GM19238 (cell line): ENCODE data around the gene LTBP2.
A peak's percentile ranks its signal among the peaks of the same experiment; 100 is the strongest.

Experiments used
- DNase-seq: peaks from one replicate; pipeline ENCODE4 v3.0.0; 2011; ENCODE audit warnings: low spot score; ENCODE audit not compliant: insufficient read length

The LTBP2 gene

DNA sequence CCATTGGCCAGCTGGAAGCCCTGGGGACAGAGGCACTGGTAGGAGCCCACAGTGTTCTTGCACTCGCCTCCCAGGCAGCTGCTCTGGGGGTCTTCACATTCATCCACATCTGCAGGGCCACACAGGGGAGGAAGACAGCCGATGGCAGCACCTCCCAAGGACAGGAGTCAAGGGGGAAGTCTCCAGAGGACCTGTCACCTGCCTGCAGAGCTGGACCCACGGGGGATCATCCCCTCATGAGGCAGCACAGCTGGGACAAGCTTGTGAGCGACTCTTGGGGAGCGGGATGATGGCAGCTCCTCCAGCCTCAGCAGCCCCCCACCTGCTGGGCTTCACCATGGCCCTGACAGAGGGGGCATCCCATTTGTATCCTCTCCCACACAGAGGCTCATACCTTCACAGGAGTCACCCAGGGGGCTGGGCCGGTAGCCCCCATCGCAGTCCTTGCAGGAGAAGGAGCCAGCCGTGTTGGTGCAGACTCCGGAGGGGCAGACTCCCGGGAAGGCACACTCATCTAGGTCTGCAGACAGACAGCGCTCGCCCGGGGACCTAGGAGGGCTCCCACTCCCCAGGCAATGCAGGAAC lies 103.1 kb downstream of the LTBP2 start:
- DNase-seq = no peak

DNA sequence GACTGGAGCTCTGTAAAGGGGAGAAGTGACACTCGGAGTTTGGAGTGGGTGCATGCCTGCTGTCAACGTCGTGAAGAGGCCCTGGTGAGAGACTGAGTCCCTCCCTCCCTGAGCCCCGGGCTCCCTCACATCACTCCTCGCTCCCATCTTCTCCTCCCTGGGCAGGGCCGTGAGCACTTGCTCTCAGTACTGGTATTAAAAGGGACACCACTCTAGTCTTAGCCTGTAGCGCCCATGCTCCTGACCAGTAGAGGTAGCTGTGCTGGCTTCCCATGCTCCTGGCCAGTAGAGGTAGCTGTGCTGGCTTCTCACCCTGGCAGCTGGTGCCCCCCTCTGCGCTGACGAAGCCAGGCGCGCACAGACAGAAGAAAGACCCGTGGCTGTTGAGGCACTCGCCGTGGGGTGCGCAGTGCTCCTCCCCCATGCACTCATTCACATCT lies 103.7 kb downstream of the LTBP2 start:
- no peak for DNase-seq

DNA sequence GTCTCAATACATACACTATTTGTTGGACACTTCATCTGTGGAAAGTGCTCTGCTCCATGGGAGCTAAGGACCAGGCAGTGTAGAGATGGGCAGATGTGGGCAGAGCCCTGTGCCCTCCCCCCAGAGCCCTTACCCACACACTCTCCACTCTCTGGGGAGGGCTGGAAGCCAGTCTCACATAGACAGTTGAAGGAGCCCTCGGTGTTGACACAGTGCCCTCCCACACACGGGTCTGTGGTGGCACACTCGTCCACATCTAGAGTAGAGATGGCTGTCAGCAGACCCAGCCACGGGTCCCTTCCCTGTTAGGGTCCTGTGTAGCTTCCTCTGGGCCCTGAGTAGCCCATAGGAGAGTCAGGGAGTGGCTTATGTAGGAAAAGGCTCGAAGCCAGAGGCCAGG lies 104.2 kb downstream of the LTBP2 start:
- no peak for DNase-seq

DNA sequence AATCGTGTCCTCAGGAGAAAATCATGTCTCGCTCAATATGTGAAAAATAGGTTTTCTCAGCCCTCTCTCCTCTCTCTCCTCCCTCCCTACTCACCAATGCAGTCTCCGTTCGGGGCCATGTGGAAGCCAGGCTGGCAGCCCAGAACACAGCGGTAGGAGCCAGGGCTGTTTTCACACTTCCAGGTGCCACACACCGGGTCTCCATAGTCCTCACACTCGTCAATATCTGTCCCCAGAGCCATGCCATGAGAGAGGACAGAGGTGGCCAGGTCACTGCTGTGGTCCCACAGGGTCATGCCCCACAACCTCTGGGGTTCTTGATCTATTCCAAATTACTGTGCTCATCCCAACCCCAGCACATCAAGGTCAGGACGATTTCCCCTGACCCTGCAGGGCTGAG lies 105.0 kb downstream of the LTBP2 start:
- no peak for DNase-seq

DNA sequence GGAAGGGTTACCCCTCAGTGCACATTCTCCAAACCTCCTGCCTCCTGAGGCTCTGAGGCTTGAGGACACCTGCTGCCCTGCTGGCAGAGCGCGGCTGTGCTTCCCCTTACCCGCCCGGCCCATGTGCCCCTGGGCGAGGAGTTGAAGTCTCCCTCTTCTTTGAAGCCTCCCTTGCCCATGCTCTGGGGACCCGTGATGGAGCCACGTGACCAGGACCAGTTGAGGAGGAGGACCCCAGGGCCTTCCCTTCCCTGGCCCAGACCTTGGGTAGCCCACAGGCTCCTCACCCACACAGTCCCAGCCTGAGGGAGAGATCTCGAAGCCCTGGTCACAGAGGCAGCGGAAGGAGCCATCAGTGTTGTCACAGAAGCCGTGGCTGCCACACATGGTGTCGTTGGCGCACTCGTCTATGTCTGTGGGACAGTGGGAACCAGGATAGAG lies 105.6 kb downstream of the LTBP2 start:
- DNase-seq = no peak

DNA sequence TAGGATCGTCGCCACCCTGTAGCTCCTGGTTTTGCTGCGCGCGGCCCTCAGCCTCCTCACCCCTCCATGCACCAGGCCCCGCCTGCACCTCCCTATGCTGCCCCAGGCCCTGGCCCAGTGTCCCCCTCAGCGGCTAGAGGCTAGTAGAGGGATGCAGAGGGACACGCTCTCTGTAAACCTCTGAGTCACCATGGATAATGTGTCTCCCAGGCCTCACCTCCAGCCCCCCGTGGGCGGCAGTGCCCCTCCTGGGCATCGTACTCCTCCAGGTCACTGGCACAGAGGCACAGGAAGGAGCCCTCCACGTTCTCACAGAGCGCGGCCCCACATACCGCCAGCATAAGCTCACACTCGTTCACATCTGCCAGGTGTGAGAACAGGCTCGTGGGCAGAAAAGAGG lies 106.2 kb downstream of the LTBP2 start:
- DNase-seq = no peak

DNA sequence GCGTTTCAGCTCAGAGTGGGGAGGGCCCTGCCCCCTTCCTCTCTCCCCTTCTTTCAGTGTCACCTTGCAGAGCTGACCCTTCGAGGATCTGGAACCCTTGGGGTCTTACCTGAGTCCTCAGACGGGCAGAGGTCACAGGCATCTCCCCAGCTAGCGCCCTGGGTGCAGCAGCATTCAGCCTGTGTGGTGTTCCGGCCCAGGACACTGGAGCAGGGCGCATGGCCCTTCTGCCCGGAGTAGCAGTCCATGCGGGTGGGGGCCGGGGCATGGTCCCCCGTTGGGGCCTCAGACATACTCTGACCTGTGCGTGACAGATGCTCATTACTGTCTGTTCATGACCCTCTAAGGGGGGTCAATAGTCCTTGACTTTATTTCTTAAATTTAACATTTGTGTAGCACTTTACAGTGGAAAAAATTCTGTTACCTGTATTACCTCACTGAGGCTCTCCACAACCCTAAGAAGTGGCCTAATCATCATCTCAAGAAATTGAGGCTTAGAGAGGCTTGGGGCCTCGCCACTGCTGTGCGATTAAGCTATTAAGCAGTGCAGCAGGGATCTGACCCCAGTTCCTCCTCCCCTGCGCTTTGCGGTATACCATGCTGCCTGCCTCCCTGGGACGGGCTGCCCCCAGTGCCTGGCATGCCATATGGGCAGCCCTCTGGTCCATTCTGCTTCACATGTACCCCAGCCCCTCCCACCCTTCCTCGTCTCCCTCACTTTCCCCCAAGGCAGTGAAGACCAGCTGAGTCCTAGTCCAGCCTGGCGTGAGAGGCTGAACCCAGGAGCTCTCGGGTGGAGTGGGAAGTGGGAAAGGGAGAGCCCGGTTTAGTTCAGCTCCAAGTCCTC lies 106.9 kb downstream of the LTBP2 start:
- no peak for DNase-seq

DNA sequence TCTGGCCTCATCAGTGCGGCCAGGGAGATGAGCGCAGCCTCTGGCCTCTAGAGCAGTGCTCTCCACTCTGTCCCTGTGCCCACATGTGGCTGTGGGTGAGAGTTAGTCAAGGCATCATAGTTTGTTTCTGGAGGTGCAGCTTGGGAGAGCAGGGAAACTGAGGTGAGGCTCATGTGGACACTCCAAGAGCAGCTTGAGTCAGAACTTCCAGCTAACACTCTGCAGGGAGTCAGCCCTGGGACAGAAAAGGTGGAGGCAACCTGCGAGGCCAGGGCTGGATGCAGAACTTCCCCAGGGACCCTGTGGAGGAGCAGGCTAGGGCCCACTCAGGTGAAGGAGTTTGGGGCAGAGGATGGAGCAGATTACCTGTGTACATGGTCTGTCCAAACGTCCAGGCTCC lies 107.6 kb downstream of the LTBP2 start:
- DNase-seq = no peak

DNA sequence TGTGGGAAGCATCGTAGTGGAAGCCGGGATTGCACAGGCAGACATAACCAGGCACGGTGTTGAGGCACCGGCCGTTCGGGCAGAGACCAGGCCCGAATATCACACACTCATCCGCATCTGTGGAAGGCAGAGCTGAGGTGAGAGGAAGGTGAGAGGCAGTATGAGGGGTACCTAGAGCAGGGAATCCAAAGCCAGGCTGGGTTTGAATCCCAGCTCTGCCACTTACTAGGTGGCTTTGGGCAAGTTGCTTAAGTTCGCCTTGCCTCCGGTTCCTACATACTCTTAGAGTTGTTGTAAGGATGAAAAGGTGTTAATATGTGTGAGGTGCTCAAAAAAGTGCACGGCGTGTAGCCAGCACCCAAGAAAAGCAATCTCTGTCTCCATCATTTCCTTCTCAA lies 108.1 kb downstream of the LTBP2 start:
- no peak for DNase-seq

DNA sequence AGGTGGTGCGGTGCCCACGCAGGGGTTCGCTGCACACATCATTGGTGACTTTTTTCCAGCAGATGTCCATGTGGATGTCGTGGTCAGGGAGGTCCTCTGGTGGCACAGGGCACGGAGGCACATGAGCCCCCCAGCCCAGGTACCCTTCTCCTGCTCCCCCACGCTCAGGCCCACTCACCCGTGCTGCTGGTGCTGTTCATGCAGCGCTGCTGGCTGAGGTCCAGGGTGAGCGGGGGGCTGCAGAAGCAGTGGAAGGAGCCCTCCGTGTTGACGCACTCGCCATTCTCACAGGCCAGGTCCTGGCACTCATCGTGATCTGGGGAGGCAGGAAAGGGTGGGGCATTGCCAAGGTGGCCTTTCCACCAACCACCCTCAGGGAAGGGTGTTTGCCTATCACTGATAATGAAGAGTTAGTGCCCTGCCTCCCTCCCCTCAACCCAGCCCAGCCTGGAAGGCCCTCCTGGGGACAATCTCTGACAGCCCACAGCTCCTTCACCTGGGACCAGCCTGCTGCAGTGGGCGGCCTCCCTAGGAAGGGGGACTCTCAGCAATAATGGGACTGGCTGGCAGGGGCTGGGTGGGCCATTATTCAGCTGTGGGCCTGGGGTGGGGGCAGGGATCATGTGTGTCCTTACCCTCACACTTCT lies 108.6 kb downstream of the LTBP2 start:
- DNase-seq = no peak

DNA sequence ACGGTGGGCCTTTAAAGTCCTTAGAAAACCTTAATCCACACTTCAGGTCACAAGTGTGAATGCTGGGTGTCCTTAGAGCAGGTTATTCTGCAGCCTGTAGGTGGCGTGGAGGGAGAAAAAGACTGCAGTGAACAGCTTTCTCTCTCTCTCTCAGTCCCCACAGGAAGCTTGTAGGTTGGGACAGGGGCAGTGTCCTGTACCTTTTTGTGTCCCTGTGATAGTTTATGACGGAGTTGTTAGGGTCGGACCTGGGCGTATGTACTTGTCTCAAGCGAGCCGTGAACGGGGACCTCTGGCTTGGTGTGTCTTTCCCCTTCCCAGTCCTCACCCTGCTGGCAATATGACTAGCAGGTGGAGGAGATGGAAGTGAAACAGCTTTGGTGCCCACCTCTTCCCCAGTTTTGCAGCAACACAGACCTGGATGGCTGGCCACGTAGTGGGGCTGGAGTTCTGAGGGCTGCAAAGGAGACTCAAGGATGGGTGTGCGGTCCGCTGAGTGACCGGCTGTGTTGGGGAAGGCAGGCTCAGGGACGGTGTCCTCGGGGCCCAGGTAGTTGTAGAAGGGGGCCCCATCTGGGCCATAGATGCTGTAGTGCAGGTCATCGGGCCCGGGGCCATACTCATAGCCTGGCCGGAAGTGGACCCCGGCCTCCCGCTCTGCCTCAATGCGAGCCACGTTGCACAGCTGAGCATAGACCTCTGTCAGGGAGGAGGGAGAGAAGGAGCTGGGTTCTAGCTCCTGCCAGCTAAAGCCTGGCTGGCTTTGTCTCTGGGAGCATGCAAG lies 109.6 kb downstream of the LTBP2 start:
- no peak for DNase-seq

DNA sequence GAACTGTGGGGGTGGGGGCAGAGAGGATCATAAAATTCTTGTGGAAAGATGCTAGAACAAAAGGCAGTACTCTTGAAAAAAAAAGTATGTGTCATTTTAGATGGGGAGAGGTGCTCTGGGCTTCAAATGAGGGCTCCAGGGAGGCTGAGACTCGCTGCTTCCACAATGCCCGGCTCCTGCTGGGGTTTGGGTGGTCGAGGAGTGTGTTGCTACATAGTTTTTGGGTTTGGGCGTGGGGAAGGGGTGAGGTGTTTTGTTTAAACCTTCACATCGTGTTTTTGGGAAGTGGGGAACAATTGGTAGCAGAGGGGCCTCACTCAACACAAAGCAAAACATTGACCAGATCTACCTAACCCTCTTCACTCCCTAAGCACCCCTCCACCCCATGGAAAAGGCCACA lies 110.3 kb downstream of the LTBP2 start:
- DNase-seq = no peak

DNA sequence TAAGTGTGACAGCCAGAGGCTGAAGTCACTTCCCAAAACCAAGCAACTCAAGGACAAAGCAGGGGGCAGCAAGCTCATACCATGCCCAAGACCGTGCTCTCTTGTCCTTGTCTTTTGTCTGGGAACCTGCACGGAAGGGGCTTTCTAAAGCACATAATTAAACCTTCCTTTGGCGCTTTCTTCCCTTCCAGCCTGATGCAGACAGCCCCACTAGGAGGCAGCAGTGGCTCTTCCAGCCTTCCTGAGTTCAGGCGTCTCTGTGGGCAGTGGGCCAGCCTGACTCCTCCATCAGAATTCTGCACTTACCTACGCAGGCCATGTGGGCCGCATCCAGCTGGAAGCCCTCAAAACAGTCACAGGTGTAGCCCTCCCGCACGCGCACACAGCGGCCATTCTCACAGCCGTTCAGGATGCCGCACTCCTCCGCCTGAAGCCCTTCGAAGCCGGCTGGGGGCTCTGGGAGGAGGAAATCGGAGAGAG lies 110.9 kb downstream of the LTBP2 start:
- DNase-seq = no peak

DNA sequence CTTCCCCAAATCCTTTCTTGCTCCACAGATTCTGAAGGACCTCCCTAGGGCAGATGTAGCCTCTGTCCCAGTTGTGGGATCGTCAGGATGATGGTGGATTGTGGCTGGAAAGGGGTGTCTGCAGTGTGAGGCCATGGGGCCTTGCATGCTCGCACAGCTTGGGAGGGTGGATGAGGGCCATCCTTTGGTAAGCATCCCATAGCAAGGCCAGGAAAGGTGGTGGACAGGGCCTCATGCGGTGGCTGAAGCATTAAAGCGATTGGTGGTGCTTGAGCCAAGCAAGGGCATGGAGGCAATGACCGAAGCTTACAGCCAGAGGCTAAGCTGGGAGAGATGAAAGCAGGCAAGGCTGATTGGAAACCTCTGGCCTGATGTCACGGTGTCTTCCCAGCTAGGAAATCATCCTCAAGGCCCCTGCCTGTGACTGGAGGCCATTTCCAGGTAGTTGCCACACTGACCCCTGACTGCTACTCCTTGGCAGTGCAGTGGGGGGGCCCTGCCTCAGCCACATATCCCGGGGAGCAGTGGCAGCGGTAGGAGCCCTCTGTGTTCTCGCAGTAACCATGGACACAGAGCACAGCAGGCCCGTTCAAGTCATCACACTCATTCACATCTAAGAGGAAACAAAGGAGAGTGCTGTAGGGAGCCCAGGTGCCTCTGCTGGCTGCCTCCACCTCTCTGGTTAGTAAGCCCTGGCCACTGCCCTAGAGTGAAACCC lies 111.5 kb downstream of the LTBP2 start:
- DNase-seq = no peak

DNA sequence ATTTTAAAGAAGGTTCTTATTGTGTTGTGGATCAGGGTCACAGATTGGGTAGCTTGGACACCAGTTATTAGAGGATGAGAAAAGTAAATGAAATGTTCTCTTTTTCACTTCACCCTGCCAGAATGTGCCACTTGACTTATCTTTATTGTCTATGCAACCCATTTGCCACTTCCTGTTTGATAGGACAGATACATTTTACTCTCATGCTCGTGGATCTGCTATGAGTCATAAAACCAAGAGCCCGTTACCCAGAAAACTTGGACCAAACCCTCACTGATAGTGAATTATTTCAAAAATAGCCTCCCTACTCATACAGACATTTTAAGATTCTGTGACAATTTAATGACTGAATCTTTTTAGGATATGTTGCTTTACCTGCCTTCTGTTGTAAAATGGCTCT lies 116.7 kb downstream of the LTBP2 start:
- DNase-seq = no peak

DNA sequence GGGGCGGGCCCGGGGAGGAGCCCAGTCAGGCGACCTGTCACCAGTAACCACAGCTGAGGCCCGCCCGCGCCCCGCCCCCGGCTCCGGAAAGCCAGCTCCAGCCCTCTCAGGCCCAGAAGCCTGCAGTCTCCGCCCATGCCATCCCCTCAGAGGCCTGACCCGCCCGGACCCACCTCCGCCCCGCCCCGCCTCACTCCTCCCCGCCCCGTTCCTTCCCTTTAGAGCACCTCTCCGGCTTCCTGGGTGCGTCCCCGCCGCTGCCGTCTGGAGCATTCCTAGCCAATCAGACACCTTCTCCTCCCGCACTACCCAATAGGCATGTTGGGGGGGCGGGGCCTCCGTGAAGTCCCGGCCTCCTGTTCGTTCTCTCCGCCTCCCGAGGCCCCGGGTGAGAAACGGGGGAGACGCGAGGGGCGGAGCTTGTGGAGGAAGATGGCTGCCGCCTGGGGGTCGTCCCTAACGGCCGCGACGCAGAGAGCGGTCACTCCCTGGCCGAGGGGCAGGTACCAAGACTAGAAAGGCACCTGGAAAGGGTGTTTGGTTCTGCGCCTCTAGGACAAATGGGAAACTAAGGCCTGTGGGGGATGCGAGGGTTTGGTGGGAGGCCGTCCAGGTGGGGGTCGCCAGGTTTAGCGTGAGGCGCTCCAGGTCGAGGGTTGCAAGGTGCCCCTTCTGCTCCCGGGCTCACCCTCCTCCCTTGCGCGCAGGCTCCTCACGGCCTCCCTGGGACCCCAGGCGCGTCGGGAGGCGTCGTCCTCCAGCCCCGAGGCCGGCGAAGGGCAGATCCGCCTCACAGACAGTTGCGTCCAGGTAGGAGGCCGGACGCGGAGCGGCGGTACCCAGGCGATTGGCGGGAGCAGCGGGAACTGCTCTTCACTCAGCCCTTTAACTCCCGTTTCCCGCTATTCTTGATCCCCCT lies 118.4 kb downstream of the LTBP2 start, which contains the start of gene ISCA2:
TSS of gene ISCA2 (plus strand) at position 423 of the 919 bp plus-strand sequence. CDS start at position 433, 10 bp downstream.
- peak; percentile 97 for DNase-seq

DNA sequence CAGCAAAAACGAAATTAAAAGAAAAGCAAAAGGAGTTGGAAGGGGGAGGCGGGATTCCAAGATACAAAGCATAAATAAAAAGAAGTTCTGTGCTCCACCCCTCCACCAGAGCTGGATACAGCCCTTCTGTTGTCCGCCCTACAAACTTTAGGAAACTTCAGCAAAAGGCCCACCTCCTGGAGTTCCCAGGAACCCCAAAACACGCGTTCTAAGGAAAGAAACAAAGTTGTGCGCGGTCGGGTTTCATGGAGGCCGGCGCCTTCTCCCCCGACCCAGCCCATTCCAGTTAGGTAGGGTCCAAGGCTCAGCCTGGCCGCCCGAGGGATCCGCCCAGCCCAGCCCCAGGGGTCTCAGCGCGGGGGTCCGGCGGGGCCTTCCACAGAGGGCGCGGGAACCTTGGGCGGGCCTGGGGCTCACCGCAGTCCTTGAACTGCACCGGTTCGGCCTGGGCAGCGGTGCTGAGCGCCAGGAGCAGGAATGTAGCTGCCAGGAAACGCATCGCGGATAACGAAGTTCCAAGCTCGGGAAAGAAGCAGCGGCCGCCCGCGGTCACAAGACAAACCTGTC lies 119.2 kb downstream of the LTBP2 start, which contains the start of gene NPC2:
TSS of gene NPC2 (minus strand) at position 530 of the 567 bp plus-strand sequence. CDS start at position 499, 31 bp downstream.
- no peak for DNase-seq

DNA sequence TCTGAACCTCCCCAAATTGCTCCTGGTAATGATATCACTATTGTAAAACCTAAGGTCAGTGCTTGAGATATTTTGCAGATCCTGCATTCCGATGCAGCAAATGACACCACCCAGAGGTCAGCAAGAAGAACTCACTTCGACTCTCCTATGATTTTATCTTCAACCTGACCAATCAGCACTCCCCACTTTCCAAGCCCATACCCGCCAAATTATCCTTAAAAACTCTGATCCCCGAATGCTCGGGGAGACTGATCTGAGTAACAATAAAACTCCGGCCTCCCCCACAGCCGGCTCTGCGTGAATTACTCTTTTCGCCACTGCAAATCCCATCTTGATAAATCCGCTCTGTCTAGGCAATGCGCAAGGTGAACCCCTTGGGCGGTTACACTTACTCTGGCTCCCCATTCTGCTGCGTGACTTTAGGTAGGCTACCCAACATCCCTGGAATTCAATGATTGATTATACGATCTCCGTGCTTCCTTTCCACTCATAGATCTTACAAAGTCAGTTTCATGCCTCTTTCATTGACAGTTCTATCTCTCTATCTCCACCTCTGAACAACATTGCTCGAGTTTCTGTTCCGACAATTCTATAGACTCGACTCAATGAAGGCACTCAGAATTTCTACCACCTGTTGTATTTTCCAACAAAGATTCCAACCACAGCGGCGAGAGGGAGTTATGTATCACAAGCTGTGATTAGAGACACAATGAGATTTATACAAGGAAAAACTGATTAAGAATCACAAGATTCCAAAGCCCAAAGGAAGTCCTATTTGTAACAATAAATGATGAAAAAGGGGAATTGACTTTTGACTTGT lies 119.9 kb downstream of the LTBP2 start:
- DNase-seq = no peak
